Mucosa of stomach (tissue), 1 donor: ENCODE measurements around the gene MYOM1.

Source experiments
- H3K27me3 ChIP-seq: one replicate; pipeline ENCODE4 v1.7.0; 2013; ENCODE audit warnings: mild to moderate bottlenecking, low read length; ENCODE audit not compliant: control insufficient read depth, insufficient read depth
- H3K36me3 ChIP-seq: one replicate; pipeline ENCODE4 v1.7.0; 2013; ENCODE audit warnings: low read length; ENCODE audit not compliant: control insufficient read depth, insufficient read depth
- H3K4me1 ChIP-seq: one replicate; pipeline ENCODE4 v1.7.0; 2013; ENCODE audit warnings: mild to moderate bottlenecking, low read length; ENCODE audit not compliant: control insufficient read depth, insufficient read depth
- H3K4me3 ChIP-seq: one replicate; pipeline ENCODE4 v1.7.0; 2013; ENCODE audit warnings: low read length
- H3K9ac ChIP-seq: one replicate; pipeline ENCODE4 v1.7.0; 2013; ENCODE audit warnings: mild to moderate bottlenecking, low read length, moderate library complexity
- H3K9me3 ChIP-seq: one replicate; pipeline ENCODE4 v1.7.0; 2013; ENCODE audit warnings: mild to moderate bottlenecking, low read length, moderate library complexity; ENCODE audit not compliant: control insufficient read depth
- donor health status: Pancreatic carcinoma.

The MYOM1 gene

DNA sequence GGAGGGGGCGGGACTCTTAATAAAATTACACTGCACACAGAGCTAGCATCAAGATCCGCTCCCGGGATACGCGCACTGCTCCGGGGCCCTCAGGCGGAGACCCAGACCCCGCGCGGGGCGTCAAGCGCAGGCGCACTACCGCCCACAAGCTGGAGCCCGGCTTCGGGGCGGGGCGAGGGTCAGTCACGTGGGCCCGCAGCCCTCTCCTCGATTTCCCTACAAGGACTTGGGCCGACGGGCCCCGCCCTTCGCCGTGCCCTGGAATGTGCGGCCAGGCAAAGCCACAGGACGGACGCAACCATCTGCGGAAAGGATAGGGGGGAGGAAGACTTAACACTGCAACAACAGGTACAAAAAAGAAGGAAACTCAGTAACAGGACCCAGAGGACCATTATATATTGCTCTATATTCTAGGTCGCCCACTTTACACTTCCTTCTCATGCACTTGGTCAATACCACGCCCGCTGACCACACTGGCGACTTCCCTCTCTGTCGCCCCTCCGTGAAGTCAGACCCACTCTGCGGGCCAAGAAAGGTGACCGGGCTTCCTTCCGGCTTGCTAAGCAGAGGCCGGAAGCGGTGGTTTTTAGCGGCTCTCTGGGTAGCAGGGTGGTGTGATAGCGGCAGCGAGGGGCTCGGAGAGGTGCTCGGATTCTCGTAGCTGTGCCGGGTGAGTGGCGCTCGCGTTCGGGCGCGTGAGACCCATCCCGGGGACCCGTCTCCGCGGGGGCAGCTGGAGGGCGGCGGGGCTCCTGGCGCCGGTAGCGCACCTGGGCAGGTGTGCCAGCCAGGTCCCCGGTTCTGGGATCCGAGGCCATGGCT lies 27.7 kb upstream of the MYOM1 start, which contains the start of gene MYL12A:
TSS of gene MYL12A (plus strand) at position 562 of the 822 bp plus-strand sequence. CDS start 5,447 bp downstream, outside the sequence.
- H3K4me1 ChIP-seq: peaks cover 6% of the 10 kb centered on the region

DNA sequence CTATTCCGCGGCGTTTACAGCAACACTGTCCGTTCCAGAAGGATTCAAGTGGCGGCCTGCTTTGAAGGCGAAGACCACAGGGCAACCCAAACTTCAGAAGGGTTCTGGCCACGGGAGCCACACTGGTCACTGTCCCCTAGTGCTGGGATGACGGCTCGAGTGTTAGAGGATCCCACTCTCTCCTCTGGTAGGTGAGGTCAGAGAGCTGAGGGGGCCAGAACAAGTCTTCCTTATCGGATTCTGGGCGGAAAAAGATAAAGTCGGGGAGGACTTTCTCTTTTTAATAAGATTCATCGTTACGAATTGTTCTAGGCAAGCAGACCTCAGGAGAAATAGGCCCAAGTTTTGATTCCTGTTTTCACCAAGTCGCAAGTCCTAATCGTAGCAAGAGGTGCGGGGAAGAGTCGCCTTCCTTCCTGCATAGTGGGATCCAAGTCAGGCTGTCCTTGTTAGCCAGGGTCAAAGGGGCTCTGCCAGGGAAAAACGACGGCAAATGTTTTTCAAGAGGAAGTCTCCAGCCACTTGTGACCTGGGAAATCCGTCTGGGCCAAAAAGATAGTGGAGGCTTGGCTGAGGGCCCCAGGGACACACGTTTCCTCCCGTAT lies 27.0 kb upstream of the MYOM1 start:
- Histone ChIP-seq H3K4me1 (peaks cover 6% of the 10 kb centered on the region), H3K9me3 (no peaks in the 10 kb centered on the region), H3K36me3 (no peaks in the 10 kb centered on the region), H3K9ac (peak overlapping the region; percentile 98), H3K27me3 (no peaks in the 10 kb centered on the region), H3K4me3 (peak overlapping the region; percentile 60)

More for the DNA sequence above, 27.7 kb upstream of the MYOM1 start, which contains the start of gene MYL12A:
- peak within 1 kb of the TSS; percentile 98 for H3K9ac ChIP-seq
- no peaks in the 10 kb centered on the region for H3K36me3 ChIP-seq
- H3K27me3 ChIP-seq: no peaks in the 10 kb centered on the region
- H3K9me3 ChIP-seq: no peaks in the 10 kb centered on the region
- H3K4me3 ChIP-seq: peak within 1 kb of the TSS; percentile 60

DNA sequence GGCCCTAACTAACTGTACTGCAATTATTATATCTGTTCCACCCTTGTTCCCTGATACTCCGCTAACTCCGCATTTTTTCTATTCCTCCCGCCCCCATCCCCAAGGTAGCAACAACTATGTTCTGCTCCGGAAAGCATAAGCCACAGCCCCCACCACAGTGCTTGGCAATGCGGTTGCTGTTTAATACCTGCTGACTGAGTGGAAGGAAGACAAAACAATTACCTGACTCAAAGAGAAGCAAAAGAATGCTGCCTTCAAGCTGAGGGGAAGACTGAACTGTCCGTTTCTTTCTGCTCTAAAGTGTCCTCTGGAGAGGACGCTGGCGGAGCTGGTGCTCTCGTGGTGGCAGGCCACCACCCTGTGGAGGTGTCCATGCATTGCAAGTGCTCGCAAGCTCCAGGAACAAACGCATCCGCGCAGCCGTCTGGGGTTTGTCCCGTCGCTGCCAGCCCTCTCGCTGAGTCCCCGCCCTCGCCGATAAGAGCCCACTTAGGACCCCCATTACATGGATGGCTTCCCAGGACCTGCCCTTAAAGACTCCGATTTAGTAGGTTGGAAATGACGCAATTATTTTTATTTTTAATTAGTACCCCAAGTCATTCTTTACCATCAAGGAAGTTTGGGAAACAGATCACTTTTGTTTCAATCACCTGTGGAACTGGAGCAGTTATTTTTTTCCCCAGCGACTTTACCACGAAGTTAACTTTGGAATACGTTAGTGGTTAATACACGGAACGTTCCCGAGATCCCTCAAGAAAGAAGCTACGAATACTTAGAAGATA lies 26.3 kb upstream of the MYOM1 start:
- peak overlapping the region; percentile 60 for H3K4me3 ChIP-seq
- H3K4me1 ChIP-seq: peaks cover 6% of the 10 kb centered on the region
- peak overlapping the region; percentile 98 for H3K9ac ChIP-seq

DNA sequence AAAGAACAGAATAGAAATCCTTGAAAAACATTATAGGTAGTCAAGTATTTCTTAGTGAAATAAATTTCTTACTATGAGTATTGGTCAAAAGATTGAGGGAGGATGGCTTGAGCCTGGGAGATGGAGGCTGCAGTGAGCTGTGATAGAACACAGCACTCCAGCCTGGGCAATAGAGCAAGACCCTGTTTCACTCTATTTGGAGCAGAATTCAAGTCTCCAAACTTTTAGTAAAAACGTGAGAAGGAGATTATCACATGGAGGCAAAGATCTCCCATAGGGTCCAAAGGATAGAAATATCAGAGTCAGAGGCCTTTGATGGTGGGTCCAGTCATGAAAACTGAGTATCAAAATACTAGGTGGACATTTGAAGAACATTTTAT lies 25.4 kb upstream of the MYOM1 start:
- Histone ChIP-seq H3K4me1 (no peaks in the 10 kb centered on the region), H3K36me3 (no peaks in the 10 kb centered on the region), H3K9ac (peak overlapping the region; percentile 98), H3K9me3 (no peaks in the 10 kb centered on the region), H3K4me3 (no peak overlapping the region), H3K27me3 (no peaks in the 10 kb centered on the region)

More for the DNA sequence above, 26.3 kb upstream of the MYOM1 start:
- H3K9me3 ChIP-seq: no peaks in the 10 kb centered on the region
- H3K36me3 ChIP-seq: no peaks in the 10 kb centered on the region
- no peaks in the 10 kb centered on the region for H3K27me3 ChIP-seq

DNA sequence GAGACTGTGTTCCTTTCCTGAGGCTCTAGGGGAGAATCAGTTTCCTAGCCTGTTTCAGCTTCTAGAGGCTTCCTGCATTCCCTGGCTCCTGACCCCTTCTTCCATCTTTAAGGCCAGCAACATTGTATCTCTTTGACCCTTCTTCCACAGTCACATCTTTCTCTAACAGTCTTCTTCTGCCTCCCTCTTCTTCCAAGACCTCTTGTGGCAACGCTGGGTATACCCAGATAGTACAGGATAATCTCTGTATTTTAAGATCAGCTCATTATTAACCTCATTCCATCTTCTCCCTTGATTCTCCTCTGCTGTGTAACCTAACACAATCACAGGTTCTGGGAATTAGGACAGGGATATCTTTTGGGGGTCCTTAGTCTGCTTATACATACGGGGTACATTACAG lies 19.0 kb upstream of the MYOM1 start:
- Histone ChIP-seq H3K4me1 (peaks cover 12% of the 10 kb centered on the region), H3K9ac (no peak overlapping the region), H3K36me3 (no peaks in the 10 kb centered on the region), H3K4me3 (no peak overlapping the region), H3K27me3 (no peaks in the 10 kb centered on the region), H3K9me3 (no peaks in the 10 kb centered on the region)

DNA sequence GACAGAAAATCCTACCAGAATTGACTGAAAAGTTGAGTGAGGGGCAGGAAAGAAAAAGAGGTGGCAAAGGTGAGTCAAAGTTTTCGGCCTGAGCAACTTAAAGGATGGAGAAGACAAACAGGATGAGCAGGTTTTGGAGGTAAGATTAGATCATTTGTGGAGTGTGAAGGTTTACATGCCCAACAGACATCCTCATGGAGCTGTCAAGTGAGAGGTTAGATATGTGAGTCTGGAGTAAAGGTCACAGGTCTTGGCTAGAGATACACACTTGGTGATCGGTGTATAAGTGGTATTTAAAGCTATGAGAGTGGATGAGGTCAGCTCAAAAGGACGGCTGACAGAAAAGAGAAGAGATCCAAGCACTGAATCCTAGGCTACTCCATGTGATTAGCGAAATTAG lies 16.7 kb upstream of the MYOM1 start:
- Histone ChIP-seq H3K9me3 (no peaks in the 10 kb centered on the region), H3K9ac (no peak overlapping the region), H3K27me3 (no peaks in the 10 kb centered on the region), H3K36me3 (no peaks in the 10 kb centered on the region), H3K4me3 (no peak overlapping the region), H3K4me1 (peaks cover 21% of the 10 kb centered on the region)

DNA sequence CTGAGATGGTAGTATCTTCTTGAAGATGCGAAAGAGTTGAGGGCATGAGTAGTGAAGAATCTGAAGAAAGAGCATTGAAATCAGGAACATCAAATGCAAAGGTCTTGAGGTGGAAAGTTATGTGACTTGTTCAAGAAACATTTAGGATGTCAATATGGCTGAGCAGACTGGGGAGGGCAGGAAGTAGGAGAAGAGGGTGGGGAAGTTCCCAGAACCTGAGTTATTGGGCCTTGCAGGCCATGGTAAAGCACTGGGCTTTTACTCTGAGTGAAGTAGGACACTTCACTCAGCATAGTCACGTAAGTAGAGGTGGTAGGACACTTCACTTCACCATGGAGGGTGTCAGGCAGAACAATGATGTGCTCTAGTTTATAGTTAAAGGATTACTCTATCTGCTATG lies 16.1 kb upstream of the MYOM1 start:
- no peak overlapping the region for H3K4me3 ChIP-seq
- no peaks in the 10 kb centered on the region for H3K36me3 ChIP-seq
- H3K27me3 ChIP-seq: no peaks in the 10 kb centered on the region
- no peaks in the 10 kb centered on the region for H3K9me3 ChIP-seq
- H3K9ac ChIP-seq: no peak overlapping the region
- peaks cover 21% of the 10 kb centered on the region for H3K4me1 ChIP-seq

DNA sequence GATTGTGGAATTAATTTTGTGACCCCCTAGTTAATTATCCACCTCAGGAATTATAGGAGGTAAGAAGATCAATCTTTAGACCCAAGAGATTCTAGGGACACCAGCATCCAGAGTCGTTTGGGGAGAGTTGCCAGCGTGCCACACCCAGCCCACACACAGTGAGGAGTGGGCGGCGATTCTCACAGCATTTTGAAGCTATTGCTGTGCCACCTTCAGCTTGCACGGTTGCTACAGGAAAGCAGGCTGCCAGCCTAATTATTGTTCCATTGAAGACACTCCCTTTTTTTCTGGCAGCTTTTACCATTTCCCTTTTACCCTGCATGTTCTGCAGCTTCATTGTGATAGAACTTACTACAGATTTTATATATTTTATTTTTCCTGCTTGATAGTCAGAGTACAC lies 14.7 kb upstream of the MYOM1 start:
- Histone ChIP-seq H3K4me3 (no peak overlapping the region), H3K36me3 (no peaks in the 10 kb centered on the region), H3K4me1 (peaks cover 21% of the 10 kb centered on the region), H3K9me3 (no peaks in the 10 kb centered on the region), H3K27me3 (no peaks in the 10 kb centered on the region), H3K9ac (peak overlapping the region; percentile 32)

DNA sequence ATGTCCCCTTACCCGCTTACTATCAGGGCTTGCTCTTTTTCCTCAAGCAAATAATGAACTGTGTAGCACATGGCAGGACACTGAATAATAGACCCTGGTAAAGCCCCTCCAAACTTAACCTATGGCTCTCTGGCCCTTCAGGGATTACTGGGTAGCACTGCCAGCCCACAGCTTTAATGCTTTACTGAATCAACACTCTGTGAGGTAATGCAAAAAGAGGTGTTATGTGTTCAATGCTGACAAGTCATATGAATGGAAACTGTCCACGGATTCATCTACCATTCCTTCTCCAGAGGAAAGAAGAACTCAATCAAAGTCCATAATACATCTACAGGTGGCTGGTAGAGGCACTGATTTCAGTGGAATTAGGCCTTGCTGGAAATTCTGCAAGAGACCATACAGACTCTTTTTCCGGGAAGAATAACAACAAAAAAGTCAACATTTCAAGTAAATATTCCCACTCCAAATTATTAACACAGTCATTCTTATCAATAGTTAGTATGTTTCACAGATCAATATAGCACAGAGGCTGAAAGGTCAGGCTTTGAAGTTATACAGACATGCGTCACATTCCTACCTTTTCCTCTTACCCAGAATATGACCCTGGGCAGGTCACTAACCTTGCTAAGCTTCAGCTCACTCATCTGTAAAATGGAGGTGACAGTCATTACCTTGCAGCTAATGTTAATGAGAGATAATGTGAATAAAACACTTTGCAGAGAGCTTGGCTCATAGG lies 13.8 kb upstream of the MYOM1 start:
- peaks cover 21% of the 10 kb centered on the region for H3K4me1 ChIP-seq
- H3K9ac ChIP-seq: no peak overlapping the region
- H3K4me3 ChIP-seq: no peak overlapping the region
- H3K9me3 ChIP-seq: no peaks in the 10 kb centered on the region
- no peaks in the 10 kb centered on the region for H3K36me3 ChIP-seq
- no peaks in the 10 kb centered on the region for H3K27me3 ChIP-seq

DNA sequence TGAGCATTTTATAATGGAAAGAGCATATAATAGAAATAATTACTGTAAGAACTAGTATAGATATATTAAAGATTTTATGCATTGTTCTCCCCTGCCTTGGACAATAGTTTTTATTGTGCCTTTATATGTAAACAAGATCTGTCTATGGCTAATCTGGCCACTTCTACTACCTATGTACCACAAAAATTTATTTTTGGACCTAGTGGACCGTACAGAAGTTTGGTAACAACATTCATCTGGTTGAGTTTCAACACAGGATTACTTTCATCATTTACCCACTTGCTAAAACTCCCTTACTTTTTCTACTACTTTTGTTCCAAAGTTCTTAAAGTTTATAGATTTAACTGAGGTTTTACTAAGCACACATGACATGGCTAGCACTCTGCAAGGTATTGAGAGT lies 13.2 kb upstream of the MYOM1 start:
- H3K4me3 ChIP-seq: no peak overlapping the region
- no peaks in the 10 kb centered on the region for H3K9me3 ChIP-seq
- no peaks in the 10 kb centered on the region for H3K27me3 ChIP-seq
- H3K4me1 ChIP-seq: peaks cover 21% of the 10 kb centered on the region
- H3K36me3 ChIP-seq: no peaks in the 10 kb centered on the region
- H3K9ac ChIP-seq: no peak overlapping the region

DNA sequence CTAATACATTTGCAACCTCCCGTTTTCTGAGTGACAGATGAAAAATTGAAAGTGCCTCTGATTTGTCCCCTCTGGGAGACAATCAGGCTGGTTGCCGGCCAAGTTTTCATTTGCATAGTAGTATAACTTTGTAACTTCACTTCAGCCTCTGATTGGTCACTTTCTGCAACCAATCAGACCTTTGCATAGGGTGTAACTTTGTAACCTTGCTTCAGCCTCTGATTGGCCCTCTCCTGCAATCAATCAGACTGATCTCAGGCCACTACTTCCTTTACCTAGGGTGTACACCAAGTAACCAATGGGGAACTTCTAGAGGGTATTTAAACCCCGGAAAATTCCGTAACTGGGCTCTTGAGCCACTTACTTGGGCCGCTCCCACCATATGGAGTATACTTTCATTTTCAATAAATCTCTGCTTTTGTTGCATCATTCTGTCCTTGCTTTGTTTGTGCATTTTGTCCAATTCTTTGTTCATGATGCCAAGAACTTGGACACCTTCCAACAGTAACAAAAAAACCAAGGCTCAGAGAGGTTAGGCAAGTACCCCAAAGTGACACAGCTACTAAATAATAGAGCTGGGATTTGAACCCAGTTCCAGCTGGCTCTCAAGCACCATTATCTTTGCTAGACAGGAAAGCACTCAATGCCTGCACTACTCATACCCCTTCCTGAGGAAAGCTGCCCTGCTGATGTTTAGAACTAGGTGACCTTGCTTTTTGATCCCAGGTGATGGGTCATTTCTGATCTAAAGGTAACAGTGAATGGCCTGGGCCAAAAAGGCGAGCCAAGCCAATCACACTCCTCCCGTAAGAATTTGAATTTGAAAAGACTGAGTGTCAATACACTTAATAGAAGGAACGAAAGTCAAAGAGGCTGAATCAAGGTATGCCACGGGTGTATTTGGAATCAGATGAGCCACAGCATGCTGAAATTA lies 10.9 kb upstream of the MYOM1 start:
- H3K36me3 ChIP-seq: no peaks in the 10 kb centered on the region
- H3K9me3 ChIP-seq: no peaks in the 10 kb centered on the region
- no peak overlapping the region for H3K9ac ChIP-seq
- no peaks in the 10 kb centered on the region for H3K27me3 ChIP-seq
- no peak overlapping the region for H3K4me3 ChIP-seq
- H3K4me1 ChIP-seq: peaks cover 21% of the 10 kb centered on the region
